GM12873 (cell line): ENCODE data around the gene ADGRF5.

Experiments
- TF ChIP-seq, protein P1 (sequence below): IDR thresholded peaks from 2 replicates; pipeline ENCODE4 v1.5.1; 2012; ENCODE audit warnings: low read depth, mild to moderate bottlenecking, moderate library complexity, low read length, control low read depth; ENCODE audit not compliant: insufficient read depth; ENCODE audit errors: missing control alignments

Gene ADGRF5

DNA sequence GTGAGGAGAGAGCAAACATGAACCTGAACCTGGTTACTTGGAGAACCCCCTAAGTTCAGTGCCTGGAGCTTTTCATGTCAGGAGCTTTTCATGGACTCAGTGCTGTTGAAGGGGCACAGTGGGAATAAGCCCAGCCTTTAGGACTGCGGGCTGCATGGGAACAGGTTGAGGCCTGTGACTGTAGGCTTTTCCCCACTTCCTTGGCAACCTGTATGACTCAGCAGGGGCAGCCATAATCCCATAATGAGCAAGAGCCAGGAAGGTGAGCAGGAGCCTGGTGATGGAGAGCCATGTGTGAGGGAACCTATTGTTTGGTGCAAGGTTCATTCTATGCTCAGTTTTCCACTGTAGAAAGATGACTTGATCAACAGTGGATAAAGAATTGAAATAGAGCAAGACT lies 105.1 kb downstream of the ADGRF5 start:
- TF ChIP-seq, protein P1, sequence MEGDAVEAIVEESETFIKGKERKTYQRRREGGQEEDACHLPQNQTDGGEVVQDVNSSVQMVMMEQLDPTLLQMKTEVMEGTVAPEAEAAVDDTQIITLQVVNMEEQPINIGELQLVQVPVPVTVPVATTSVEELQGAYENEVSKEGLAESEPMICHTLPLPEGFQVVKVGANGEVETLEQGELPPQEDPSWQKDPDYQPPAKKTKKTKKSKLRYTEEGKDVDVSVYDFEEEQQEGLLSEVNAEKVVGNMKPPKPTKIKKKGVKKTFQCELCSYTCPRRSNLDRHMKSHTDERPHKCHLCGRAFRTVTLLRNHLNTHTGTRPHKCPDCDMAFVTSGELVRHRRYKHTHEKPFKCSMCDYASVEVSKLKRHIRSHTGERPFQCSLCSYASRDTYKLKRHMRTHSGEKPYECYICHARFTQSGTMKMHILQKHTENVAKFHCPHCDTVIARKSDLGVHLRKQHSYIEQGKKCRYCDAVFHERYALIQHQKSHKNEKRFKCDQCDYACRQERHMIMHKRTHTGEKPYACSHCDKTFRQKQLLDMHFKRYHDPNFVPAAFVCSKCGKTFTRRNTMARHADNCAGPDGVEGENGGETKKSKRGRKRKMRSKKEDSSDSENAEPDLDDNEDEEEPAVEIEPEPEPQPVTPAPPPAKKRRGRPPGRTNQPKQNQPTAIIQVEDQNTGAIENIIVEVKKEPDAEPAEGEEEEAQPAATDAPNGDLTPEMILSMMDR = no peak

DNA sequence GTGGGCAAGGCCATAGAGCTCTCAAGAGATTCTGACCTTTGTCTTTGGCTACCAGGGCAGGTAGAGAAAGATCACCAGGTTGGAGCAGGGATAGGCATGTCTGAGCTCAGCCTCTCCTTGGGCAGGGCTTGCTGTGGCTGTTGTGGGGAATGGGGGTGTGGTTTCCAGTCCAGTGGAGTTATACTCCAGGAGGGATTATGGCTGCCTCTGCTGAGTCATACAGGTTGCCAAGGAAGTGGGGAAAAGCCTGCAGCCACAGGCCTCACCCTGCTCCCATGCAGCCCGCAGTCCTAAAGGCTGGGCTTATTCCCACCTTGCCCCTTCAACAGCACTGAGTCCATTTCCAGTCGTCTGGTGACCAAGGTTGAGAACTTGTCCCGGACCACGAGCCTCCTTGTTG lies 106.6 kb downstream of the ADGRF5 start:
- TF ChIP-seq, protein P1 = no peak

DNA sequence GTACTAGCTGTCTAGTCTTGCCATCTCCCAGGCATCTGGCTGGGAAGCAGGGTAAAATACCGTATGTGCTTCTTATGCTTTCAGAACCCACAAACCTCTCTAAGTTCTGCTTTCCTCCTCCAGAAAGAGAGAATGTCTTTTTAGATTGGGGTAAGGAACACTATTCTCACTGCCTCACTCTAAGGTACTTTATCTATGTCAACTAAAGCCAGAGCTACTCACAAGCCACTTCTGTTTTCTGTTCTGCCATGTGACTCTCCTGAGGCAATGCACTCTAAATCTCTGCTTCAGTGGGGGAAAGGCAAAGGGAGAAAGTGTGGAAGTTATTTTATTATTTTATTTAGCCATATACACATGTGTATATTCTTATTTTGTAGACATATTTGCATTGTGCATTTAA lies 112.9 kb downstream of the ADGRF5 start:
- TF ChIP-seq, protein P1 = no peak
